Activated CD8-positive, alpha-beta T cell treated with anti-CD3 and anti-CD28 coated beads for 36 hours (primary cell): ENCODE measurements around the gene GRID1. TPM values are rescaled to one million over a fixed set of nuclear protein-coding genes. Genes with fewer than 3 reads are reported as not detected.
"Not testable (repeated sequence)": the region's sequence is repeated elsewhere in the genome, so short reads cannot be mapped to it uniquely, and the experiment has no call there.

Source experiments
- ATAC-seq: fragments of 200-7000 bp; cut with Tn5 transposase; one replicate; pipeline ENCODE4 v1.10.0; 2021; ENCODE audit warnings: mild to moderate bottlenecking, moderate library complexity
- CTCF ChIA-PET: fragments of 350-600 bp; sonication (Branson Sonifier 250); formaldehyde crosslinking; loops from one replicate; lab custom pipeline; 2021; ENCODE audit warnings: antibody characterized with exemption; lab: Charles Lee
- POLR2A ChIA-PET: fragments of 350-600 bp; sonication (Branson Sonifier 250); formaldehyde crosslinking; loops from one replicate; lab custom pipeline; 2021; ENCODE audit warnings: antibody characterized with exemption; lab: Charles Lee
- DNase-seq: peaks from one replicate; pipeline ENCODE4 v3.0.0-alpha.2; 2020
- H3K27ac Mint-ChIP-seq: one replicate; pipeline ENCODE4 v1.8.0; 2021; ENCODE audit warnings: mild to moderate bottlenecking, mixed read lengths
- H3K27me3 Mint-ChIP-seq: one replicate; pipeline ENCODE4 v1.8.0; 2021; ENCODE audit warnings: mixed read lengths
- H3K36me3 Mint-ChIP-seq: one replicate; pipeline ENCODE4 v1.8.0; 2021; ENCODE audit warnings: low read depth, mixed read lengths
- H3K4me1 Mint-ChIP-seq: one replicate; pipeline ENCODE4 v1.8.0; 2021; ENCODE audit warnings: low read depth, mixed read lengths
- H3K4me3 Mint-ChIP-seq: one replicate; pipeline ENCODE4 v1.8.0; 2021; ENCODE audit warnings: mild to moderate bottlenecking, moderate library complexity, mixed read lengths
- H3K9me3 Mint-ChIP-seq: one replicate; pipeline ENCODE4 v1.8.0; 2021; ENCODE audit warnings: mixed read lengths
- CTCF ChIP-seq: fragments of 200-600 bp; IDR thresholded peaks from one replicate; pipeline ENCODE4 v1.8.0; 2022; ENCODE audit warnings: antibody characterized with exemption, mild to moderate bottlenecking
- intact Hi-C: fragments of 100-400 bp; cut with micrococcal nuclease; formaldehyde crosslinking; loops from one replicate; pipeline ENCODE4 v1.10.0; 2022
- total RNA-seq, 2 experiments: library from RNA; stranded (reverse); gene quantifications; one replicate each; pipeline ENCODE4 v1.2.3, GENCODE V29; 2021

The GRID1 gene
- total RNA-seq, 2 experiments from 2014 or later = not detected

- Mint-ChIP-seq H3K4me3 (no peak overlapping the region), H3K4me1 (no peaks in the 10 kb centered on the region), H3K36me3 (no peaks in the 10 kb centered on the region), H3K27ac (no peak overlapping the region), H3K9me3 (no peaks in the 10 kb centered on the region), H3K27me3 (no peaks in the 10 kb centered on the region)
- ChIA-PET CTCF (no interaction called here), POLR2A (no interaction called here)
- intact Hi-C loops = no loop called here
- DNase-seq (no peak), ATAC-seq (no peak)
- TF ChIP-seq CTCF = no peak
Observed at GRCh38 chr10:86109421-86109820, 257.2 kb downstream of the GRID1 start.

- DNase-seq (no peak), ATAC-seq (no peak)
- Mint-ChIP-seq H3K4me3 (no peak overlapping the region), H3K4me1 (no peaks in the 10 kb centered on the region), H3K36me3 (no peaks in the 10 kb centered on the region), H3K27me3 (no peaks in the 10 kb centered on the region), H3K27ac (no peak overlapping the region), H3K9me3 (no peaks in the 10 kb centered on the region)
- ChIA-PET CTCF (no interaction called here), POLR2A (no interaction called here)
- no peak for TF ChIP-seq CTCF
- intact Hi-C loops = no loop called here
Observed at GRCh38 chr10:86108696-86109095, 257.9 kb downstream of the GRID1 start.

GRCh38 chr10:86107611-86108310, 258.8 kb downstream of the GRID1 start:
- not testable (repeated sequence) for H3K36me3 Mint-ChIP-seq

DNA sequence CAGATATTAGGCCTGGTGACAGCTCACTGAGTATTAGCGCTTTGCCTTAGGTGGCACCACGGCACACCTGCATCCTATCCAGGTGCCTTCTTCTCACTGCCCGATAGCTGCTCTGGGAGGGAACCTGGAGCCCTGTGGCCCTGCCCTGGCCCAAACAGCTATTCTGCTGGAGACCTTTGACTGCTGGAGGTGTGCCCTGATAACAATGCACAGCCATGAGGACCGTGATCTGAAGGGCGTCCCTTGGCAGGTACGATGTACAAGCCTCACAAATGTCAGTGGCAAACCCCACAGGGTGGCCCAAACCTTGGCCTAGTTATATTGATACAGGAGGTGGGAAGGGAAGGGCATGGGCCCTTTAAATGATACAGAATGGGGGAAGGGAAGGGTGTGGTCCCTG, 259.5 kb downstream of the GRID1 start:
- ChIA-PET POLR2A (no interaction called here), CTCF (no interaction called here)
- no peak for TF ChIP-seq CTCF
- H3K9me3 Mint-ChIP-seq = no peaks in the 10 kb centered on the region
- no peaks in the 10 kb centered on the region for H3K36me3 Mint-ChIP-seq
- no peak overlapping the region for H3K27ac Mint-ChIP-seq
- ATAC-seq (no peak), DNase-seq (no peak)
- intact Hi-C loops = no loop called here
- H3K4me3 Mint-ChIP-seq = no peak overlapping the region
- no peaks in the 10 kb centered on the region for H3K27me3 Mint-ChIP-seq
- H3K4me1 Mint-ChIP-seq = no peaks in the 10 kb centered on the region

More at GRCh38 chr10:86107611-86108310, 258.8 kb downstream of the GRID1 start:
- intact Hi-C loops, H3K27ac Mint-ChIP-seq, DNase-seq, H3K27me3 Mint-ChIP-seq, POLR2A ChIA-PET, ATAC-seq, H3K4me1 Mint-ChIP-seq, CTCF ChIA-PET, H3K9me3 Mint-ChIP-seq, H3K4me3 Mint-ChIP-seq: not testable (repeated sequence)

DNA sequence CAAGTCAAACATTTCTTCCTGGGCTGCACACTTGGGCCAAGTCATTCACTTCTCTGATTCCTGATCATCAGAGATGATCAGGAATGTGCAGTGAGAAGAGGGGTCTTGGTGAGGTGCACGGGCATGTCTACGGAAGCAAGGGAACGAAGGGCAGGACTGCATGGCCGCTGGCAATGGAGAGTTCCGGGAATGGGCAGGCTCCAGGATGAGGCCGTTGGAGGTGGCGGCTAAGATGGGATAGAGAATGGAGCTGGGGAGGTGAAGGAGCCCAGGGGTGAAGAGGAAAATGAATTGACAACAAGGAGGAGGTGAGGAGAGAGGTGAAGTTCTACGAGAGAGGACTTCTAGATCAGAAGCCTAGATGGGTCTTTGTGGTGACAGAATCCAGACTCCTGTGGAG, 260.0 kb downstream of the GRID1 start:
- Mint-ChIP-seq H3K27me3 (no peaks in the 10 kb centered on the region), H3K4me1 (no peaks in the 10 kb centered on the region), H3K36me3 (no peaks in the 10 kb centered on the region), H3K27ac (no peak overlapping the region), H3K9me3 (no peaks in the 10 kb centered on the region), H3K4me3 (no peak overlapping the region)
- intact Hi-C loops = no loop called here
- DNase-seq = no peak
- ATAC-seq = no peak
- CTCF ChIA-PET = no interaction called here
- TF ChIP-seq CTCF = no peak
- POLR2A ChIA-PET = no interaction called here
